ENCODE results near the gene NQO2. TPM values are rescaled to one million over a fixed set of nuclear protein-coding genes. Genes with fewer than 3 reads are reported as not detected.

The NQO2 gene
- total and polyA plus RNA-seq, 2 of the 13 experiments (the other 11 are each of a cell fraction or from before 2014, with no cell fraction given) = 32.2 to 56.5 TPM

DNA sequence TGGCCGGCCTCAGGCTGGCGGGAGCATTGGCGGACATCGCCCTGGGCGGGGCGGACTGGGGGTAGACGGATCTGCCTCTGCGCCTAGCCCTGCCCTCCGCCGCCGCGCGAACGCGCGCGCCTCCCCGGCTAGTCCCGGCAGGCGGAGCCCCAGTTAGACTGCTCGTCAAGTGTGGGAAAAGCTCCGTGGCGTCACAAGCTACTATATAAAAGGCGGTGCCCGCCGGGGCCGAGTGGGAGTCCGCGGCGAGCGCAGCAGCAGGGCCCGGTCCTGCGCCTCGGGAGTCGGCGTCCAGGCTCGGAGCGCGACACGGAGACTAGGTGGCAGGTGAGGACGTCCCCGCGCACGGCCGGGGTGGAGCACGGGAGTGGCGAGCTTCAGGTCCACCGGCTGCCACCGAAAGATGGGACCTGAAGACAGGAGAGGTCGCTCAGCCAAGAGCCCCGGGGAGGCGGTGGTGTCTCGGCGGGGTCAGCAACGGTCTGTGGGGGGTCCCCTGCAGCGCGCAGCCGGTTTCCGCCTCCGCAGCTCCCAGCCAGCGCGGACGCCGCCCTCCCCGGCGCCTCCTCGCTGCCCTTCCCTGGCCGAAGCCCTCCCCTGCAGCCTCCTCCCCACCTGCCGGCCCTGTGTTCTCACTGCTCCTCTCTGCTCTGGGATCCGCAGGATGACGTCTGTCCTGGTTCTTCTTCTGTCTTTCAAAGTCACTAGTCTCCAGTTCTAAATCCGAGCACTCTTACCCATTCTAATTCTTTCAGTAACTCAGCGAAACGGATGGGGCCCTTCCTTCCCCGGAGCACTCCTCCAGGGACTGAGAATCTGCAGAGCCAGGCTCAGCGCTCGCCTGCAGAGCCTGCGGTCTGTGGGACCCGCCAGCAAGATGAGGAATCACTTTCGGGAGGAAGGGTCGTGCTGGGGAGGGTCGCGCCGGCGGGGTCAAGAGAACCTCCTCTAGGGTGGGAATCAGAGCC, 64.3 kb downstream of the NQO2 start (continued):
- TF ChIP-seq, protein P1, sequence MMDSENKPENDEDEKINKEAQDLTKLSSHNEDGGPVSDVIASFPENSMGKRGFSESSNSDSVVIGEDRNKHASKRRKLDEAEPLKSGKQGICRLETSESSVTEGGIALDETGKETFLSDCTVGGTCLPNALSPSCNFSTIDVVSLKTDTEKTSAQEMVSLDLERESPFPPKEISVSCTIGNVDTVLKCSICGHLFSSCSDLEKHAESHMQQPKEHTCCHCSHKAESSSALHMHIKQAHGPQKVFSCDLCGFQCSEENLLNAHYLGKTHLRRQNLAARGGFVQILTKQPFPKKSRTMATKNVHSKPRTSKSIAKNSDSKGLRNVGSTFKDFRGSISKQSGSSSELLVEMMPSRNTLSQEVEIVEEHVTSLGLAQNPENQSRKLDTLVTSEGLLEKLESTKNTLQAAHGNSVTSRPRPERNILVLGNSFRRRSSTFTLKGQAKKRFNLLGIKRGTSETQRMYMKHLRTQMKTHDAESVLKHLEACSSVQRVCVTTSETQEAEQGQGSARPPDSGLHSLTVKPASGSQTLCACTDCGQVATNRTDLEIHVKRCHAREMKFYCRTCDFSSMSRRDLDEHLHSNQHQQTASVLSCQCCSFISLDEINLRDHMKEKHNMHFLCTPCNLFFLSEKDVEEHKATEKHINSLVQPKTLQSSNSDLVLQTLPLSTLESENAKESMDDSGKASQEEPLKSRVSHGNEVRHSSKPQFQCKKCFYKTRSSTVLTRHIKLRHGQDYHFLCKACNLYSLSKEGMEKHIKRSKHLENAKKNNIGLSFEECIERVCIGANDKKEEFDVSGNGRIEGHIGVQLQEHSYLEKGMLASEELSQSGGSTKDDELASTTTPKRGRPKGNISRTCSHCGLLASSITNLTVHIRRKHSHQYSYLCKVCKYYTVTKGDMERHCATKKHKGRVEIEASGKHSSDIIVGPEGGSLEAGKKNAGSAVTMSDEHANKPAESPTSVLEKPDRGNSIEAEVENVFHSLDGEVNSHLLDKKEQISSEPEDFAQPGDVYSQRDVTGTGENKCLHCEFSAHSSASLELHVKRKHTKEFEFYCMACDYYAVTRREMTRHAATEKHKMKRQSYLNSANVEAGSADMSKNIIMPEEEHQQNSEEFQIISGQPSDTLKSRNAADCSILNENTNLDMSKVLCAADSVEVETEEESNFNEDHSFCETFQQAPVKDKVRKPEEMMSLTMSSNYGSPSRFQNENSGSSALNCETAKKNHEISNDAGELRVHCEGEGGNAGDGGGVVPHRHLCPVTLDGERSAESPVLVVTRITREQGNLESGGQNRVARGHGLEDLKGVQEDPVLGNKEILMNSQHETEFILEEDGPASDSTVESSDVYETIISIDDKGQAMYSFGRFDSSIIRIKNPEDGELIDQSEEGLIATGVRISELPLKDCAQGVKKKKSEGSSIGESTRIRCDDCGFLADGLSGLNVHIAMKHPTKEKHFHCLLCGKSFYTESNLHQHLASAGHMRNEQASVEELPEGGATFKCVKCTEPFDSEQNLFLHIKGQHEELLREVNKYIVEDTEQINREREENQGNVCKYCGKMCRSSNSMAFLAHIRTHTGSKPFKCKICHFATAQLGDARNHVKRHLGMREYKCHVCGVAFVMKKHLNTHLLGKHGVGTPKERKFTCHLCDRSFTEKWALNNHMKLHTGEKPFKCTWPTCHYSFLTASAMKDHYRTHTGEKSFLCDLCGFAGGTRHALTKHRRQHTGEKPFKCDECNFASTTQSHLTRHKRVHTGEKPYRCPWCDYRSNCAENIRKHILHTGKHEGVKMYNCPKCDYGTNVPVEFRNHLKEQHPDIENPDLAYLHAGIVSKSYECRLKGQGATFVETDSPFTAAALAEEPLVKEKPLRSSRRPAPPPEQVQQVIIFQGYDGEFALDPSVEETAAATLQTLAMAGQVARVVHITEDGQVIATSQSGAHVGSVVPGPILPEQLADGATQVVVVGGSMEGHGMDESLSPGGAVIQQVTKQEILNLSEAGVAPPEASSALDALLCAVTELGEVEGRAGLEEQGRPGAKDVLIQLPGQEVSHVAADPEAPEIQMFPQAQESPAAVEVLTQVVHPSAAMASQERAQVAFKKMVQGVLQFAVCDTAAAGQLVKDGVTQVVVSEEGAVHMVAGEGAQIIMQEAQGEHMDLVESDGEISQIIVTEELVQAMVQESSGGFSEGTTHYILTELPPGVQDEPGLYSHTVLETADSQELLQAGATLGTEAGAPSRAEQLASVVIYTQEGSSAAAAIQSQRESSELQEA (CRISPR knock-in tag; IDR thresholded peaks at IDR 0.05; ENCODE audit: not compliant biosample characterization) = peak; percentile 70
- TF ChIP-seq ZNF572 (CRISPR knock-in tag; IDR thresholded peaks at IDR 0.05) (no peak), ZMYM3 (CRISPR knock-in tag; IDR thresholded peaks at IDR 0.05) (peak; percentile 69; the same call in 1 of the 2 replicates), RNF2 (conservative IDR thresholded peaks at IDR 0.05; ENCODE audit: low read depth) (peak; percentile 67), HOXA3 (CRISPR knock-in tag; IDR thresholded peaks at IDR 0.05) (peak; percentile 77), KLF15 (CRISPR knock-in tag; IDR thresholded peaks at IDR 0.05; ENCODE audit: borderline replicate concordance) (peak; percentile 34; the same call in 1 of the 2 replicates), ZNF207 (IDR thresholded peaks at IDR 0.05; ENCODE audit: borderline replicate concordance) (no peak), ZNF335 (CRISPR knock-in tag; IDR thresholded peaks at IDR 0.05) (no peak), ZNF264 (CRISPR knock-in tag; IDR thresholded peaks at IDR 0.05) (peak; percentile 33; the same call in 1 of the 2 replicates), ZNF451 (CRISPR knock-in tag; IDR thresholded peaks at IDR 0.05) (peak; percentile 78; the same call in 1 of the 2 replicates), NFE2L1 (CRISPR knock-in tag; IDR thresholded peaks at IDR 0.05; ENCODE audit: borderline replicate concordance) (no peak)
- TF ChIP-seq, protein P2, sequence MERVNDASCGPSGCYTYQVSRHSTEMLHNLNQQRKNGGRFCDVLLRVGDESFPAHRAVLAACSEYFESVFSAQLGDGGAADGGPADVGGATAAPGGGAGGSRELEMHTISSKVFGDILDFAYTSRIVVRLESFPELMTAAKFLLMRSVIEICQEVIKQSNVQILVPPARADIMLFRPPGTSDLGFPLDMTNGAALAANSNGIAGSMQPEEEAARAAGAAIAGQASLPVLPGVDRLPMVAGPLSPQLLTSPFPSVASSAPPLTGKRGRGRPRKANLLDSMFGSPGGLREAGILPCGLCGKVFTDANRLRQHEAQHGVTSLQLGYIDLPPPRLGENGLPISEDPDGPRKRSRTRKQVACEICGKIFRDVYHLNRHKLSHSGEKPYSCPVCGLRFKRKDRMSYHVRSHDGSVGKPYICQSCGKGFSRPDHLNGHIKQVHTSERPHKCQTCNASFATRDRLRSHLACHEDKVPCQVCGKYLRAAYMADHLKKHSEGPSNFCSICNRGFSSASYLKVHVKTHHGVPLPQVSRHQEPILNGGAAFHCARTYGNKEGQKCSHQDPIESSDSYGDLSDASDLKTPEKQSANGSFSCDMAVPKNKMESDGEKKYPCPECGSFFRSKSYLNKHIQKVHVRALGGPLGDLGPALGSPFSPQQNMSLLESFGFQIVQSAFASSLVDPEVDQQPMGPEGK (CRISPR knock-in tag; IDR thresholded peaks at IDR 0.05) = peak; percentile 60
- TF ChIP-seq, protein P3, sequence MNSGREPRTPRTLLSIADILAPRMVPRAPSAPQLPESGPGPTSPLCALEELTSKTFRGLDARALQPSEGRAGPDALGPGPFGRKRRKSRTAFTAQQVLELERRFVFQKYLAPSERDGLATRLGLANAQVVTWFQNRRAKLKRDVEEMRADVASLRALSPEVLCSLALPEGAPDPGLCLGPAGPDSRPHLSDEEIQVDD (CRISPR knock-in tag; IDR thresholded peaks at IDR 0.05; ENCODE audit: borderline replicate concordance) = peak; percentile 89
- TF ChIP-seq, protein P4, sequence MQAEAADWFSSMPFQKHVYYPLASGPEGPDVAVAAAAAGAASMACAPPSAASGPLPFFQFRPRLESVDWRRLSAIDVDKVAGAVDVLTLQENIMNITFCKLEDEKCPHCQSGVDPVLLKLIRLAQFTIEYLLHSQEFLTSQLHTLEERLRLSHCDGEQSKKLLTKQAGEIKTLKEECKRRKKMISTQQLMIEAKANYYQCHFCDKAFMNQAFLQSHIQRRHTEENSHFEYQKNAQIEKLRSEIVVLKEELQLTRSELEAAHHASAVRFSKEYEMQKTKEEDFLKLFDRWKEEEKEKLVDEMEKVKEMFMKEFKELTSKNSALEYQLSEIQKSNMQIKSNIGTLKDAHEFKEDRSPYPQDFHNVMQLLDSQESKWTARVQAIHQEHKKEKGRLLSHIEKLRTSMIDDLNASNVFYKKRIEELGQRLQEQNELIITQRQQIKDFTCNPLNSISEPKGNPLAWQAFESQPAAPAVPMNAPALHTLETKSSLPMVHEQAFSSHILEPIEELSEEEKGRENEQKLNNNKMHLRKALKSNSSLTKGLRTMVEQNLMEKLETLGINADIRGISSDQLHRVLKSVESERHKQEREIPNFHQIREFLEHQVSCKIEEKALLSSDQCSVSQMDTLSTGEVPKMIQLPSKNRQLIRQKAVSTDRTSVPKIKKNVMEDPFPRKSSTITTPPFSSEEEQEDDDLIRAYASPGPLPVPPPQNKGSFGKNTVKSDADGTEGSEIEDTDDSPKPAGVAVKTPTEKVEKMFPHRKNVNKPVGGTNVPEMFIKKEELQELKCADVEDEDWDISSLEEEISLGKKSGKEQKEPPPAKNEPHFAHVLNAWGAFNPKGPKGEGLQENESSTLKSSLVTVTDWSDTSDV (CRISPR knock-in tag; IDR thresholded peaks at IDR 0.05) = 0 out of 2 replicates have a peak, but pooled peaks have one; percentile 22
